ENCODE data around the gene HNMT.

HNMT gene

DNA sequence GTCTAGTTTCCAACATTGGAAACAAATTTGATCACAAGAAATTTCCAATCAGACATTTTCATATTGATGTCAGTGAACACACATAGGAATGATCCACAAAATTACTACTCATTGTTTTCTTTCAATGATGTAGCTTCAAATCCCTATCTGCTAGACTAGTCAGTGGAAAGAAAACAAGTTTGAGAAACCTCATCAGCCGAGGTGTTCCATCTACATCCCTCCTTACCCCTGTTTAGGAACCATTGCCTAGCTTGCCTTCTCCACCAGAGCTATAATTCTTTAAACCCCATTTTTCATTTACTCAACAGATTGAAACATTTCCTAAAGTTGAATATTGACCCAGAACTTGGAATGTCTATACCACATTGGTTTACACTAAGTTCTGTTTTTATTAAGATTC is 45.3 kb downstream of the HNMT start:
- Histone ChIP-seq H3K27ac (ENCODE audit: low read depth, low read length) (no peak overlapping the region), H3K27me3 (ENCODE audit: control insufficient read depth, low read length) (no peaks in the 10 kb centered on the region), H3K9me2 (replicated peaks; ENCODE audit: control insufficient read depth, low read length) (no peaks in the 10 kb centered on the region)

DNA sequence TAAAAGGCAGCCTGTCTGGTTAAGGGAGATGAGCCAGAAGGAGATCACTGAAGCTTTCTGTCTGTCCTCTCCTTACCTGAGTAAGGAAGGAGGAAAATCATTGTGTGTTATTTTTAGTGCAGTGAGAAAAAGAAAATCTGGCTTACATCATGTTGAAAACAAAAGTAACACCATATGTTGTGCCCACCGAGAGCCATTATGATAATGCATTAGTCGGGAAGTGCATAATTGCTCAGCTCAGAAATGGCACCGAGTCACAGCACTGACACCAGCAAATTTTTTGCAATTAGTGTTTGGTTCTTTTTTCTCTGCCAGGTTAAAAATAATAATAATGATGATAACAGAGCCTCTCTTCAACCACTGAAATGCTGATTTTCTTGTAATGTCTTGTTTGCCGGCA is 46.6 kb downstream of the HNMT start:
- H3K36me3 ChIP-seq (ENCODE audit: control insufficient read depth, low read length) = no peaks in the 10 kb centered on the region
- no peaks in the 10 kb centered on the region for H4K20me1 ChIP-seq (ENCODE audit: control insufficient read depth, insufficient read depth, low read depth, low read length)
- no peaks in the 10 kb centered on the region for H3K9me2 ChIP-seq (replicated peaks; ENCODE audit: control insufficient read depth, low read length)
- no peaks in the 10 kb centered on the region for H3K9me3 ChIP-seq (ENCODE audit: control insufficient read depth, insufficient read depth, low read length)
- TF ChIP-seq, protein P1, sequence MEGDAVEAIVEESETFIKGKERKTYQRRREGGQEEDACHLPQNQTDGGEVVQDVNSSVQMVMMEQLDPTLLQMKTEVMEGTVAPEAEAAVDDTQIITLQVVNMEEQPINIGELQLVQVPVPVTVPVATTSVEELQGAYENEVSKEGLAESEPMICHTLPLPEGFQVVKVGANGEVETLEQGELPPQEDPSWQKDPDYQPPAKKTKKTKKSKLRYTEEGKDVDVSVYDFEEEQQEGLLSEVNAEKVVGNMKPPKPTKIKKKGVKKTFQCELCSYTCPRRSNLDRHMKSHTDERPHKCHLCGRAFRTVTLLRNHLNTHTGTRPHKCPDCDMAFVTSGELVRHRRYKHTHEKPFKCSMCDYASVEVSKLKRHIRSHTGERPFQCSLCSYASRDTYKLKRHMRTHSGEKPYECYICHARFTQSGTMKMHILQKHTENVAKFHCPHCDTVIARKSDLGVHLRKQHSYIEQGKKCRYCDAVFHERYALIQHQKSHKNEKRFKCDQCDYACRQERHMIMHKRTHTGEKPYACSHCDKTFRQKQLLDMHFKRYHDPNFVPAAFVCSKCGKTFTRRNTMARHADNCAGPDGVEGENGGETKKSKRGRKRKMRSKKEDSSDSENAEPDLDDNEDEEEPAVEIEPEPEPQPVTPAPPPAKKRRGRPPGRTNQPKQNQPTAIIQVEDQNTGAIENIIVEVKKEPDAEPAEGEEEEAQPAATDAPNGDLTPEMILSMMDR (IDR thresholded peaks at IDR 0.05; ENCODE audit: low read depth, low read length, poor library complexity, severe bottlenecking) = no peak
- no peak for TF ChIP-seq EZH2phosphoT487 (IDR thresholded peaks at IDR 0.05; ENCODE audit: borderline replicate concordance, low read length)
- H3K4me1 ChIP-seq (ENCODE audit: control insufficient read depth, low read length) = no peaks in the 10 kb centered on the region
- H3K4me2 ChIP-seq (ENCODE audit: low read length) = no peak overlapping the region
- no peaks in the 10 kb centered on the region for H3K79me2 ChIP-seq (ENCODE audit: control insufficient read depth, low read length)
- H3F3A ChIP-seq (ENCODE audit: control insufficient read depth, insufficient read depth) = no peaks in the 10 kb centered on the region
- no peak overlapping the region for H3K27ac ChIP-seq (ENCODE audit: low read depth, low read length)
- H3K4me3 ChIP-seq (ENCODE audit: low read length) = no peak overlapping the region
- no peaks in the 10 kb centered on the region for H3K27me3 ChIP-seq (ENCODE audit: control insufficient read depth, low read length)

More for the DNA sequence above, 45.3 kb downstream of the HNMT start:
- H3F3A ChIP-seq (ENCODE audit: control insufficient read depth, insufficient read depth) = no peaks in the 10 kb centered on the region
- no peaks in the 10 kb centered on the region for H3K36me3 ChIP-seq (ENCODE audit: control insufficient read depth, low read length)
- no peaks in the 10 kb centered on the region for H3K9me3 ChIP-seq (ENCODE audit: control insufficient read depth, insufficient read depth, low read length)
- H3K4me3 ChIP-seq (ENCODE audit: low read length) = no peak overlapping the region
- H4K20me1 ChIP-seq (ENCODE audit: control insufficient read depth, insufficient read depth, low read depth, low read length) = no peaks in the 10 kb centered on the region
- no peak overlapping the region for H3K4me2 ChIP-seq (ENCODE audit: low read length)
- H3K79me2 ChIP-seq (ENCODE audit: control insufficient read depth, low read length) = no peaks in the 10 kb centered on the region
- H3K4me1 ChIP-seq (ENCODE audit: control insufficient read depth, low read length) = no peaks in the 10 kb centered on the region
- TF ChIP-seq EZH2phosphoT487 (IDR thresholded peaks at IDR 0.05; ENCODE audit: borderline replicate concordance, low read length) = no peak
- TF ChIP-seq, protein P1 (IDR thresholded peaks at IDR 0.05; ENCODE audit: low read depth, low read length, poor library complexity, severe bottlenecking) = no peak

DNA sequence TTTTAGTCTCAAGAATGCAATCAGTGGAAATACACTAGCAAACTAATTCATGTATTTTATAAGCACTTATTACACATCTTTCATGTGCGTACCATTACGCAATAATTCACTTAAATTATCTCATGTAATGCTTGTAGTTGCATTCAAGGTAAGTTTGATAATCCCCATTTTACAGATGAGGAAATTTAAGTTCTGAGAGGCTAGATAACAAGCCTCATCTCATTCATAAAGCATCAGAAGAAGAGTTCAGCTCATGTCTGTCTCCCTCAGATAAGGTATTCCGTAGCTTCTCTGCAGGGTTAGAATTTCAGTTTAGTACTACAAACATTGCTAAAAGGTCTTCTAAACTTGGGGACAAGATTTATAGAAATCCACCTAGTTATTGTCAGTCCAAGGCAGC is 47.8 kb downstream of the HNMT start:
- H3K4me3 ChIP-seq (ENCODE audit: low read length) = no peak overlapping the region
- no peak overlapping the region for H3K27ac ChIP-seq (ENCODE audit: low read depth, low read length)
- H3K4me1 ChIP-seq (ENCODE audit: control insufficient read depth, low read length) = no peaks in the 10 kb centered on the region
- TF ChIP-seq, protein P1 (IDR thresholded peaks at IDR 0.05; ENCODE audit: low read depth, low read length, poor library complexity, severe bottlenecking) = no peak
- no peak for TF ChIP-seq EZH2phosphoT487 (IDR thresholded peaks at IDR 0.05; ENCODE audit: borderline replicate concordance, low read length)
- no peaks in the 10 kb centered on the region for H3K27me3 ChIP-seq (ENCODE audit: control insufficient read depth, low read length)
- H3K36me3 ChIP-seq (ENCODE audit: control insufficient read depth, low read length) = no peaks in the 10 kb centered on the region
- no peaks in the 10 kb centered on the region for H3F3A ChIP-seq (ENCODE audit: control insufficient read depth, insufficient read depth)
- no peak overlapping the region for H3K4me2 ChIP-seq (ENCODE audit: low read length)
- no peaks in the 10 kb centered on the region for H3K9me3 ChIP-seq (ENCODE audit: control insufficient read depth, insufficient read depth, low read length)
- no peaks in the 10 kb centered on the region for H4K20me1 ChIP-seq (ENCODE audit: control insufficient read depth, insufficient read depth, low read depth, low read length)
- H3K79me2 ChIP-seq (ENCODE audit: control insufficient read depth, low read length) = no peaks in the 10 kb centered on the region
- no peaks in the 10 kb centered on the region for H3K9me2 ChIP-seq (replicated peaks; ENCODE audit: control insufficient read depth, low read length)

- Histone ChIP-seq H4K20me1 (ENCODE audit: control insufficient read depth, insufficient read depth, low read depth, low read length) (no peaks in the 10 kb centered on the region), H3K79me2 (ENCODE audit: control insufficient read depth, low read length) (no peaks in the 10 kb centered on the region), H3K27me3 (ENCODE audit: control insufficient read depth, low read length) (no peaks in the 10 kb centered on the region), H3K4me2 (ENCODE audit: low read length) (no peak overlapping the region), H3K9me3 (ENCODE audit: control insufficient read depth, insufficient read depth, low read length) (no peaks in the 10 kb centered on the region), H3F3A (ENCODE audit: control insufficient read depth, insufficient read depth) (no peaks in the 10 kb centered on the region), H3K36me3 (ENCODE audit: control insufficient read depth, low read length) (no peaks in the 10 kb centered on the region), H3K4me1 (ENCODE audit: control insufficient read depth, low read length) (no peaks in the 10 kb centered on the region), H3K27ac (ENCODE audit: low read depth, low read length) (no peak overlapping the region), H3K9me2 (replicated peaks; ENCODE audit: control insufficient read depth, low read length) (no peaks in the 10 kb centered on the region), H3K4me3 (ENCODE audit: low read length) (no peak overlapping the region)
- TF ChIP-seq, protein P1 (IDR thresholded peaks at IDR 0.05; ENCODE audit: low read depth, low read length, poor library complexity, severe bottlenecking) = no peak
- no peak for TF ChIP-seq EZH2phosphoT487 (IDR thresholded peaks at IDR 0.05; ENCODE audit: borderline replicate concordance, low read length)
Measured at GRCh38 chr2:138012968-138013367, 48.7 kb downstream of the HNMT start.
